Measurements from ENCODE around the gene DOLPP1.
"Not testable (repeated sequence)": the region's sequence is repeated elsewhere in the genome, so short reads cannot be mapped to it uniquely, and the experiment has no call there.

DOLPP1 gene

GRCh38 chr9:129095908-129096307 lies 15.0 kb downstream of the DOLPP1 start:
- DNase-seq = no peak

GRCh38 chr9:129097671-129098306 lies 16.9 kb downstream of the DOLPP1 start:
- no peak for DNase-seq

GRCh38 chr9:129098328-129098727 lies 17.4 kb downstream of the DOLPP1 start:
- DNase-seq = no peak

- no peak for DNase-seq
Measured at GRCh38 chr9:129100383-129101169, 19.7 kb downstream of the DOLPP1 start.

- DNase-seq = no peak
Measured at GRCh38 chr9:129101279-129101678, 20.4 kb downstream of the DOLPP1 start.

GRCh38 chr9:129102095-129102525 lies 21.2 kb downstream of the DOLPP1 start:
- DNase-seq = no peak

- no peak for DNase-seq
Measured at GRCh38 chr9:129102791-129103594, 22.1 kb downstream of the DOLPP1 start.

GRCh38 chr9:129103595-129103965 lies 22.7 kb downstream of the DOLPP1 start:
- DNase-seq = no peak

- DNase-seq = no peak
Measured at GRCh38 chr9:129104051-129104450, 23.1 kb downstream of the DOLPP1 start.

GRCh38 chr9:129105857-129106694 lies 25.2 kb downstream of the DOLPP1 start:
- no peak for DNase-seq

- no peak for DNase-seq
Measured at GRCh38 chr9:129107651-129108050, 26.7 kb downstream of the DOLPP1 start.

GRCh38 chr9:129108083-129108804 lies 27.3 kb downstream of the DOLPP1 start:
- no peak for DNase-seq

- no peak for DNase-seq
Measured at GRCh38 chr9:129108805-129109536, 28.1 kb downstream of the DOLPP1 start.

- no peak for DNase-seq
Measured at GRCh38 chr9:129109537-129109903, 28.6 kb downstream of the DOLPP1 start.

GRCh38 chr9:129109952-129110739 lies 29.2 kb downstream of the DOLPP1 start:
- no peak for DNase-seq

- DNase-seq = peak; percentile 63
Measured at GRCh38 chr9:129110740-129111527, 30.0 kb downstream of the DOLPP1 start, which contains the start of the genes CRAT and PTPA. TSS of gene CRAT (minus strand) at chr9:129110793. CDS start at chr9:129110509, 284 bp downstream. TSS of gene PTPA (plus strand) at chr9:129111415. CDS start at chr9:129111601, 186 bp downstream.

- no peak for DNase-seq
Measured at GRCh38 chr9:129111528-129112151, 30.7 kb downstream of the DOLPP1 start.

GRCh38 chr9:129112526-129112925 lies 31.6 kb downstream of the DOLPP1 start:
- not testable (repeated sequence) for DNase-seq
